GM20000 (cell line): Measurements from ENCODE around the gene SVIL.

Experiments
- DNase-seq: peaks from one replicate; pipeline ENCODE4 v3.0.0; 2012; ENCODE audit warnings: low spot score
- TF ChIP-seq, protein P1 (sequence below): IDR thresholded peaks from 2 replicates; pipeline ENCODE4 v1.5.1; 2012; ENCODE audit warnings: mild to moderate bottlenecking, control low read depth; ENCODE audit errors: extremely low read depth, missing control alignments

SVIL gene

DNA sequence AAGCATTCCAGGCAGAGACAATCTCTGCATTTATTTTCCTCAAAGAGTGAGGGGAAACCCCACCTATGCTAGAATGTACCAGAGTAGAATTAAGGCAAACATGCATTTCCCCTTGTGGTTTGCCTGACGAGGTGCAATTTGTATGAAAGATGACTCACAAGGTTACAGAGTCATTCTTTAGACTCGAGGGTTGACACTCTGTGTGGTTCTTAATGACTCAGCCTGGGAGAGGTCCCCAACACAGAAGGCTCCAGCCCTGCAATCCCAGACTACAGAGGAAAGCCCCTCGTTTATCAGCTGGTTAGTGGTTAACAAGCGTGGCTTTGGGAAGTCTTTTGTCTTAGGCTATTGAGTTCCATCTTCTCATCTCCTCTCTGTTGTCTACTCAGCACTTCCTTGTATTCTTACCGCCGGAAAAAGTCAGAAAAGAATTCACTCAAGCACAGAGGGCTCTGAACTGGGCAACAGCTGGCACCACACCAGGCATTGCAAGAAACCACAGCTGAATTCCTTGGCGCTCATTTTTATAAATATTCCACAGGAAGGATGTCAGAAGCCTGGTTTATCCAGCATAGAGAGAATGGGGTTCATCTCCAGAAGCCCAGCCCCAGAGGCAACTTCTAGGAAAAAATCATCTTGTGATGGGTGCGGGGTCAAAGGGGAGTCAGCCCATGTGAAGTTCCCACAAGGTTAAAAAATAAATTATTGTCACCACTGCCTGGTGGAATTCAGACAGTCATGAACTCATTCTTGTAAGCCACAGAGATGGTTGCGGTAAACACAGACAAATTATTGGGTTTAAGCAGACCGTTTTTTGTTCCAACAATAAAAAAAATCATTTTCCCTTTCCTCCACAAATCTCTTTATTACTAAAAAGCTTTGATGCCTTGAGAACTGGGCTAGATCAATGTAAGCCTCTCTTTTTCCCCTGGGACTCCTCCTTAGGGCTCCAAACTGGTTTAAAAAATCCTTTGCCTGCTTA lies 24.5 kb upstream of the SVIL start:
- TF ChIP-seq, protein P1, sequence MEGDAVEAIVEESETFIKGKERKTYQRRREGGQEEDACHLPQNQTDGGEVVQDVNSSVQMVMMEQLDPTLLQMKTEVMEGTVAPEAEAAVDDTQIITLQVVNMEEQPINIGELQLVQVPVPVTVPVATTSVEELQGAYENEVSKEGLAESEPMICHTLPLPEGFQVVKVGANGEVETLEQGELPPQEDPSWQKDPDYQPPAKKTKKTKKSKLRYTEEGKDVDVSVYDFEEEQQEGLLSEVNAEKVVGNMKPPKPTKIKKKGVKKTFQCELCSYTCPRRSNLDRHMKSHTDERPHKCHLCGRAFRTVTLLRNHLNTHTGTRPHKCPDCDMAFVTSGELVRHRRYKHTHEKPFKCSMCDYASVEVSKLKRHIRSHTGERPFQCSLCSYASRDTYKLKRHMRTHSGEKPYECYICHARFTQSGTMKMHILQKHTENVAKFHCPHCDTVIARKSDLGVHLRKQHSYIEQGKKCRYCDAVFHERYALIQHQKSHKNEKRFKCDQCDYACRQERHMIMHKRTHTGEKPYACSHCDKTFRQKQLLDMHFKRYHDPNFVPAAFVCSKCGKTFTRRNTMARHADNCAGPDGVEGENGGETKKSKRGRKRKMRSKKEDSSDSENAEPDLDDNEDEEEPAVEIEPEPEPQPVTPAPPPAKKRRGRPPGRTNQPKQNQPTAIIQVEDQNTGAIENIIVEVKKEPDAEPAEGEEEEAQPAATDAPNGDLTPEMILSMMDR = no peak
- DNase-seq = peak; percentile 71

DNA sequence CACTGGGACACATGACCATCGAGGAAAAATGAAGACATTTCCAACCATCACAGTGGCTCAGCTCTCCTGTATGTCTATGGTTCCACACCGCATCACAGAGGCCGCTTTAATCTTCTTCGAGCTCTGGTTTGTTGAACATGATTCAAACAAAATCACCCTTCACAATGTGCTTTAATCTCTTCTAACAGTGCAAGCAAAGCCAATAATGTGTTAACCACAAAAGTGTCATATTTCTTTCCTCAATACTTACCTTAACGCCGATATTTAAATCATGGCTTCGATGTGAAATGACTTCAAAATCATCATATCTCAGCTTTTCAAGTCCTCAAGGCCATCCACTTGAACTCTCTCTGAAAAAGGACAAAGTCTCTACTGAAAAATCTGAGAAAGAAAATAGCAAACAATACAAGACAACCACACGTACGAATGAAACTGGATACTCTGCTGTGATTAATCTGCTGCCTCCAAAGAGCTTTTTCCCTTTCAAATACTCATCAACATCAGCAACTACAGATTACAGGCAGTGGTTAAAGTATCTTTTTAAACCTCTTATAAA lies 23.0 kb upstream of the SVIL start:
- TF ChIP-seq, protein P1 = no peak
- no peak for DNase-seq

DNA sequence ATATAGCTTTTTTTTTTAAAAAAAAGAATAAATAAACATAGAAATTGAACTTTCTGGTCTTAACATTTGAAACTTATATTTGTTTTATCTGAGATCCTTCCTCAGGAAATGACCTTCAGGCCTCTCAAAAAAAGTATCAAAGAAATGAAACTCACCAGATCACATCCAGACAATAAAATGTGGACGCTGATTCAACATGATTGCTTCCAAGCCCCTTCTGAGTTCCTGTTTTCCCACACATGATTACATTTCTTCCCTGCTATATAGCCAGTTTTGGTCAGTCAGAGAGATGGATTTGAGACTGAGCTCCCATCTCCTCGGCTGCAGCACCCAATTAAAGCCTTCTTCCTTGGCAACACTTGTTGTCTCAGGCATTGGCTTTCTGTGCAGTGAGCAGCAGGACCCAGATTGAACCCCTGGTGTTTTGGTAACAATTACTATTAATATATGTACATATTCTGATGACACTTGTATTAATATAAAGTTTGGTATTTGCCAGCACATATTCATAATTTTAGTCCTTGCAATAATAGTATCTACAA lies 21.8 kb upstream of the SVIL start:
- TF ChIP-seq, protein P1 = no peak
- no peak for DNase-seq

DNA sequence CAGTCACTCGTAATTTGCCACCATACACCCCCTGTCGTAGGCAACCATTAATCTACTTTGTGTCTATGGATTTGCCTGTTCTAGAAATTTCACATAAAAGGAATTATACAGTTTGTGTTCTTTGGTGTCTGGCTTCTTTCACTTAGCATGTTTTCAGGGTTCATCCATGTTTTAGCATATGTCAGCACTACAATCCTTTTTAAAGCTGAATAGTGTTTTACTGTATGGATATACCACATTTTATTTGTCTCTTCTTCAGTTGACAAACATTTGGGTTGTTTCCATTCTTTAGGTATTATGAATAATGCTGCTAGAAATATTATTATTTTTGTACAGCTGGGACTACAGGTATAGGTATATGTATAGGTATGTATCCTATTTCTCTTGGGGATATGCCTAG lies 17.4 kb upstream of the SVIL start:
- TF ChIP-seq, protein P1 = no peak
- DNase-seq = no peak

DNA sequence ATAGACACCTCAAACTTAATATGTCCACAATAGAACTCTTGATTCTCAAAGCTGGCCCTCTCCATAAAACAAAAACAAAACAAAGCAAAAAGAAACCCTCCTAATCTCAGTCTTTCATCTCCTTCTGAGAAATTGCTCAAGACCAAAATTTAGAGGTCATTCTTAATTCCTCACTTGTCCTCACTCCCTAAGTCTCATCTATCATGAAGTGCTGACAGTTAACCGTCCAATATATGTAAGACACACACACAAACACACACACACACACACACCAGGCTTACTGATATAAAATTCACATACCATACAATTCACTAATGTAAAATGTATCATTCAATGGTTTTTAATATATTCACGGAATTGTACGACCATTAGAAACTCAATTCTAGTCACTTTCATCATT lies 17.0 kb upstream of the SVIL start:
- no peak for DNase-seq
- TF ChIP-seq, protein P1 = no peak

DNA sequence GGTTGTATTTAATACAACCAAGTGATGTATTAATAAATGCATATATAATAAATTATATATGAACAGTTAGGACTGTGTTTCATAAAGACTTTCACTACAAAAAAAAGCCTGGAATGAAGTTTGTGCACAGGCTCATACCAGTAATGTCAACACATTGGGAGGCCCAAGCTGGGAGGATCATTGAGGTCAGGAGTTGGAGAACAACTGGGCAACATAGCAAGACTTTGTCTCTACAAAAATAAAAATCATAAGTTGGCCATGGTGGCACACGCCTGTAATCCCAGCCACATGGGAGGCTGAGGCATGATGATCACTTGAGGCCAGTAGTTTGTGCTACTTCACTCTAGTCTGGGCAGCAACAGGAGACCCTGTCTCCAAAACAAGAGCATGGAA lies 15.8 kb upstream of the SVIL start:
- DNase-seq = no peak
- TF ChIP-seq, protein P1 = no peak
